ENCODE results near the gene TMEM185A.
"Not testable (repeated sequence)": the region's sequence is repeated elsewhere in the genome, so short reads cannot be mapped to it uniquely, and the experiment has no call there.

Gene TMEM185A

DNA sequence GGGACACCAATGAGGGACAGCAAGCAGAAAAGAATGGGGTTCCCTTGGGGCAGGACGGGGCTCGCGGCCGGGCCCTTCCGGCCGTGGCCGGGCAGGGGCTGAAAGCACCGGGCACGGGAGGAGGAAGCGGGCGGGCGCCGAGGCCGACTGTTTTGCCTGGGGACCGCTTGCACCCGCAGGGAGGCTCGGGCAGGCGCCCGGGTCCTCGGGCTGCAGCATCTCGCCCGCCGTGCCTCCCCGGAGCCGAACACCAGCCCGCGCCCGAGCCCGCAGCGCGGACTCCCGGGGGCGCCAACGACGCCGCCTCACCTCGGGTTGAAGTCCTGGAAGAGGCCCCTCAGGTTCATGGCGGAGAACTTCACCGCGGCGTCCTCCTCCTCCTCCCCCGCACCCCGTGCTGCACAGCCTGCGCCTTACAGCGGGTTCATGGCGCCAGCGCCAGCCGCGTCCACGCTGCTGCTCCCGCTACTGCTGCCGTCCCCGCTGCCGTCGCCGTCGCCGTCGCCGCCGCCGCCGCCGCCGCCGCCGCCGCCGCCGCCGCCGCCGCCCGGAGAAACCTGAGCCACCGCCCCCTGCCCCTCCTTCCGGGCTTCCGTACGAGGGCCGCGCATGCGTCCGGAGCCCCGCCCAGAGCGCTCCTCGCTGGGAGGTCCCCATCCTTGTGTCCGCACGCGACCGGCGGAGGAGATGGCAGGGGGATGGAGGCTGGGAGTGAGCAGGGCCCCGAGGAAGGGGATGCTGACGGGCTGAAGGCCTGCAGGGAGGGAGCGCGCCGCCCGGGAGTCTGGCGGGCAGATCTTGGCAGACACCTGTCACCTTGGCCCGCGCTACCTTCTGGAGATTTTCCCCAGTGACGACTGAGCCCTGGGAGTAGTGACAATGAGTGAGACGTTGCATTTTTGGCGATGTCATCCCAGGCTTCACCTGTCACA is at the start of gene TMEM185A:
TSS of gene TMEM185A (minus strand) at position 559 of the 932 bp plus-strand sequence. CDS start at position 347, 212 bp downstream.
- peak; percentile 60 to 64 for DNase-seq

DNA sequence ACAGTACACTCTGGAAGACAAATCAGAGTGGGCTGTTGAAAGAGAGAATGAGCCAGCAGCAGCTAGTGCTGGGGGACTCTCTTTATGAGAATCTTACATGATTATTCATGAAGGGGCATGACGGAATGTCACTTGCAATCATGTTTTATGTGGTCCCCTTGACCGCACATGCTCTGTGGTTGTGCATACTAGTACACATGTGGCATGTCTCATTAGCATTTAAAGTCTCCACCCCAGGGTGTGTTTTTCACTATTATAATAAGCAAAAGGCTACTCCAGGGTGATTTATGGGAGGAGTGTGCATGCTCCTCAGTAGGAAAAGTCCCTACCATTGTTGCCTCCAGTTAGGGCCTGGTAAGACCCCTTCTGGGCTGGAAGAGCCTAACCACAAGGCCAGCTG is 49.6 kb upstream of the TMEM185A start:
- no peak for DNase-seq

DNA sequence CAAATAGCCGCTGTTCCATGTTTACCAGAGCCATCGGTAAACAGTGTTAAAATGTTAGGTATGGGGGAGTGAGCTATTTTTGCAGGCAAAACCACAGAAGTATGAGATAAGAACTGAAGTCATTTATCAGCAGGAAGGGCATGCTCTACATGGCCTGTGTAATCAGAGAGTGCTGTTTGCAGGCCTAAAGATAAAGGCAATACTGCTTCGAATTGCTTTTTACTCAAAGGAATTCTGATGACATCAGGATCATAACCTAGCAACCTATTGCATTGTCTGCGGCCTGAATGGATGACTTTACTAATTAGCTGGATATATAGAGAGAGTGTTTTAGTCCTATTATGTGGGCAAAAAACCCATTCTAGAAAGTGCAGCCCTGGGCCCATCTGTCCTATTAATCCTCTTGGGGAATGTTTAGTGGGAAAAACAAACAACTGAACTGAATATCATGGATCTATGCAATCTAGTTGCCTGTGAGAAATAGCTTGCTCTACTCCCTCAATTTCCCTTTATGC is 47.6 kb upstream of the TMEM185A start:
- DNase-seq, result not testable (repeated sequence)

- DNase-seq, result not testable (repeated sequence)
Measured at GRCh38 chrX:149675554-149675953, 44.0 kb upstream of the TMEM185A start.

GRCh38 chrX:149675088-149675487 is 43.5 kb upstream of the TMEM185A start:
- DNase-seq, result not testable (repeated sequence)

- DNase-seq, result not testable (repeated sequence)
Measured at GRCh38 chrX:149660613-149661012, 29.0 kb upstream of the TMEM185A start.

DNA sequence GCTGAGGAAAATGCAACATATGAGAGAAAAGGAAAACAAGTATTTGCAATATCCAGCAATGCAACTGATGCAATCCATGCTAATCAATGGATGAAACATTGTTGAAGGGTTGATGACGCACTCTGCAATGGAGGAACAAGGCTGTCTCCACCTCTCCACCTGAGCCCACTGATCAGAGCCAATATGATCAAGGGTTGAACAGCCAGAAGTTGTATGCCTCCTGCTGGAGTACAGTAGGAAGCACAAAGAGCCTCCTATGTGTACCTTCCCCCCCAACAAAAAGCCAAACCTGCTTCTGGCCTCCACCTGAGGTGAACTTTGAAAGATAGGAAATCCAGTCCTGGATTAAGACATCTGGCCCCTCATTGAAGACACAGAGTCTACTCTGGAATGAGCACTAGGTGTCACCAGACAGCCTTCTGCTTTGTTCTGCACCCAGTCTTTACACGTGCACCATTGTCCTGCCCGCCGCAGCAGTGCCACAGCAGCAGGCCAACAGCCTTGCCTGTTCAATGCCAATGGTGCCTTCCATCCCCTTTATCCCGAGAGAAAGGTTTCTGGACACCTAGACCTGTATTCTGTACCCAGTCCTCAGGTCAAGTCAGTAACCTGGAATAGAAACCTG is 24.8 kb upstream of the TMEM185A start:
- not testable (repeated sequence) for DNase-seq

- DNase-seq, result no peak
Measured at GRCh38 chrX:149652232-149652981, 20.8 kb upstream of the TMEM185A start.

DNA sequence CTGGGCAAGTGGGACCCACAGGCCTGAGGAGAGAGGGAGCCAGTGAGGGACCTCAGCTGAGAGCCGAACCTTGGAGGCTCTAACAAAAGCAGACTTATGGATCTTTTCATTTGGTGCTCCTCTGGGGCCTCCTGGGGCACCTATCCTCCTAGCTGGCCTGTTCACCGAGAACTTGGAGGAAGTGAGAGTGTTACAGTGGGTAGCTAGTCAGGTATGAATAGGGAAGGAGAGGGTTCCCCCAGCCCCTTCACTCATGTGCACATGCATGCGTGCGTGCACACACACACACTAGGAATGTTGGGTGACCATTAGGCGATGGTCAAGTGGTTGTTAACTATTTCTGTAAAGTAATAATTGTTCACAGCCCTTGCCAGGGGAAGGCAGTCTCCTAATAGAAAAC is 18.6 kb upstream of the TMEM185A start:
- DNase-seq, result no peak

DNA sequence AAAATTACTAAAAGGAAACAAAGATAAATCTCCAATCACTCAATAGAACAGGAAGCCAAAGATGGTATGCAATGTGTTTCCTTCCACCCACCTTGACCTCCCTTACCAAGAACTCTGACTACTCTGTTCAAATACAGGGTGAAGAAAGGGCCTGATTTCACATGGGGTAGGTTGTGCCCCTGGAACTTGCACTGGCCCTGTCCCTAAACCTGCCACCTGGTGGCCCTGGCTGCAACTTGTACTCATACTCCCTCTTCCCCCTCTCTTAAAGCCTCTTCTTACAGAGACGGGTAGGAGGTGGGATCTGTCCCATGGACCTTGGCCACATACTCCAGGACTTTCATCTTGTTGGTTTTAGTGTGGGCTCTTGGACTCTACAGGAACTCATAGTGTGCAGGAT is 17.3 kb upstream of the TMEM185A start:
- no peak for DNase-seq

DNA sequence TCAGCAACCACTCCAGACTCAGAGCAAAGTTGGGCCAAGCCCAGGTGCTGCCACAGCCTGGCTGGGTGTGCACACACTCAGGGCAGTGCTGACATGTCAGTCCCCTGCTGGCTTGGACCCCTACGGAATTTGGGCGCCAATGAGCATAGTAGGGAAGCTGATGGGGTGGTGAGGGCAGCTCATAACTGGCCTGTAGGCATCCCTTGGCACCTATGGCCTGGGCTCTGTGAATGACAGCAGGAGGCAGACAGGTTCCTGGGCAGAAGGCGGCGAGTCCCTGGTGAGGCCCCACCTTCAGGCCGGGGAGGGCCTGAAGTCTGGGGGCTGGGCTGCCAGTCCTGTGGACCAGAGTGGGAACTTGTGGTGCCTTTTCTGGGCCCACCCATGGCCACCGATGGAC is 15.9 kb upstream of the TMEM185A start:
- no peak for DNase-seq

DNA sequence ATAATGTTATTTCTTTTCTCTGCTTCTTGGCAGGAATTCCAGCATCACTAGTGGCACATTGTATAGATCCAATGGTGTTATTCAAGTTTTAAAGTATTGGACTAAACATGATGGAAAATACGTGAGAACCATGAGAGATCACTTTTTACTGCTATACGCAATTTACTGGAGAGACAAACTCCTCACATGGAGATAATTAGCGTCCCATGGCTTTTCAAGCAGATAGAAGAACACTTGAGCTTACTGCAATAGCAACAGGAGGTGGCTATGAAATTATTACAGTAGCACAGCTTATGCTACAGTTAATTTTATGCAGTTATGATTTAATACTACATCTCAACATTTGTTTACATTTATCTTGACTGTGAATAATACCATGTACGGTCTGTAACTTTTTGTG is 11.9 kb upstream of the TMEM185A start:
- no peak for DNase-seq

DNA sequence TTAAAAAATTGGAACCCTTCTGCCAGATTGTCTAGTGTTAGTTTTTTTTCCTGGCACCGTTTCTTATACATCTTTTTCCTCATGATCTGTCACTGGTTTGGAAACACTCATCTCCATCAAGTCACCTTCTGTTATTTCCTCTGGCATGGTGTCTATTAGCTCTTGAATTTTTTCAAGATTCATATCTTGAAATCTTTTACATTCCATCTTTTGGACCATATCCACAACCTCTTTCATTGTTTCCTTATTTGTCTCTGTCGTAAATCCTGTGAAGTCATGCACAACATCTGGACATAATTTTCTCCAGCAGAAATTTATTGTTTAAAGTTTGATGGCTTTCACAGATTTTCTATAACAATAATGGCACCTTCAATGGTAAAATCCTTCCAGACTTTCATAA is 10.2 kb upstream of the TMEM185A start:
- no peak for DNase-seq

- no peak for DNase-seq
Measured at GRCh38 chrX:149641432-149641831, 9.8 kb upstream of the TMEM185A start.

DNA sequence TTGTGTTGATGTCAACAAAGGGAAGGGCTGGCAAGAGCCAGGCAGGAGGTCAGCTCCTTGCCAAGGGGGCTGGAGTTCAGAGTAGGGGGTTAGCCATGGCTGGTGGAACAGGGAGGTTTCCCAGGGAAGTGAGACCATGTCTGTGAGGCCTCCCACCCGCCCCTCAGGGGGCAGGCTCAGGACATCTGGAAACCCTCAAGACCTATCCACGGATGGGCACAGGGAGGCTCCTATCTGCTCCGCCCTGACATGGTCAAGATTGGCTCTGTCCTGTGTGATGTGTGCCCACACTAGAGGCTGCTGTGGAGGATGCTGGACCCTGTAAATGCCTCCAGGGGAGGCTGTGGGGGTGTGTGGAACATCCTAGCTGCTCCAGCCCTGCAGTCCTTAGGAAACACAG is 8.0 kb upstream of the TMEM185A start:
- DNase-seq, result no peak

GRCh38 chrX:149638860-149639259 is 7.3 kb upstream of the TMEM185A start:
- DNase-seq, result no peak

GRCh38 chrX:149633511-149633910 is 1.9 kb upstream of the TMEM185A start:
- no peak for DNase-seq

GRCh38 chrX:149630681-149631233 is 835 bp downstream of the TMEM185A start:
- DNase-seq, result no peak

DNA sequence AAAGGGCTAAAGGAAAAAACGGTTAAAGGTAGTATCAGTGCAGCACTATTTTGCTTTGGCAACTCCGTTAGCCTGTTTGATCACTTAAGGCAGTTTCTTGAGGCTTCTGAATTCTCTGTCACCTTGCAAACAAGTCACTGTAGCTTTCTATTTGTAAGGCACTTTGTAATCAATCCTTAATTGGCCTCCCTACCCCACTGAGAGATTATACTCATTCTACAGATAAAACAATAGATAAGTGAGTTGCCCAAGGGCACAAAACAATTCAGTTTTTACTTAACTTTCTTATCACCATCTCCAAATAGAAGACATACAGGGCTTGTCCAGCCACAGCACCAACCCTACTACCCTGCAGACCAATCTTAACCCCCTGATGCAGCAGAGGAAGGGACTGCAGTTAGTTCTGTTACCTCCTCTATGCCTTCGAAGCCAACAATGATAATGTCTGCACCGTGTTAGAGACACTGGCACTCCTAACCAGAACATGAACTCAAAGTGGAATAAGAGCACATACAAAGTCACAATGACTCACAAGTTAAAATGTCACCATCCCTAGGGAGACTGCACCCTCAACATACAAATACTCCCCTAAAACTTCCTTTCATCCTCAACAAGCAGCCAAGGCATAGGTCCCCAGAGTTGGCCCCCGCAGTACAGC is 1.7 kb downstream of the TMEM185A start:
- no peak for DNase-seq

DNA sequence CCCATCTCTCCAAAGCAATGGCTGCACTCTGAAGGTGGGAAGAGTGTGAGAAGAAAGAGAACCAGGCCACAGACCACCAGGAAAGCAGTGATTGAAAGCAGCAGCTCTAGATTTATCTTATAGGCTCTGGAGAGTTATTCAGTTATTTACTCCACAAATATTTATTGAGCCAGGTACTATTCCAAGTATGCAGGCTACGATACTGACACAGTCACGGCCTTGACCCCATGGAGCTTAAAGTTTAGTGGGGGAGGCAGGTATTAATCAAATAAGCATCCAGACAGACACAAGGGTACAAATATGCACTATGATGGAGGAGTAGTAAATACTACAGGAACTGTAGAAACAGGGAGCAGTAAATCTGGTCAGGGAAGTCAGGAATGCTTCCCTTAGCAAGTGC is 2.8 kb downstream of the TMEM185A start:
- DNase-seq, result no peak

- DNase-seq, result no peak
Measured at GRCh38 chrX:149628280-149628679, 3.3 kb downstream of the TMEM185A start.

DNA sequence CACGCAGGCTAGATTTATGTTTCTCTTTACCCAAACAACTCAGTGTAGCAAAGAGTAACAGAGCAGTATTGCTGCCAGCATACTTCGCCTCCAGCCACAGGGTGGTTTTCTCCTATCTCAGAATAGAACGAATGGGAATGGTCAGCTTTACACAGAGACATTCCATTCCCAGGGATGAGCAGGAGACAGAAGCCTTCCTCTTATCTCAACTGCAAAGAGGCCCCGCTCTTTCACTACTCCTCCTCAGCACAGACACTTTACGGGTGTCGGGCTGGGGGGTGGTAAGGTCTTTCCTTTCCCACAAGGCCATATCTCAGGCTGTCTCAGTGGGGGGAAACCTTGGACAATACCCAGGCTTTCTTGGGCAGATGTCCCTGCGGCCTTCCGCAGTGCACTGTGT is 4.8 kb downstream of the TMEM185A start:
- DNase-seq, result not testable (repeated sequence)
